Astrocyte (in vitro differentiated cells and primary cell): ENCODE measurements around the gene CACNA1A.

ENCODE experiments used
- EZH2 ChIP-seq: IDR thresholded peaks from 2 replicates; pipeline ENCODE4 v1.6.1; 2012; ENCODE audit warnings: mild to moderate bottlenecking, low read length, inconsistent platforms; ENCODE audit not compliant: insufficient read depth
- TF ChIP-seq, protein P1 (sequence below): IDR thresholded peaks from 2 replicates; pipeline ENCODE4 v1.5.1; 2011; ENCODE audit warnings: low read depth, mild to moderate bottlenecking, inconsistent platforms, low read length, moderate library complexity; ENCODE audit not compliant: insufficient read depth

DNA sequence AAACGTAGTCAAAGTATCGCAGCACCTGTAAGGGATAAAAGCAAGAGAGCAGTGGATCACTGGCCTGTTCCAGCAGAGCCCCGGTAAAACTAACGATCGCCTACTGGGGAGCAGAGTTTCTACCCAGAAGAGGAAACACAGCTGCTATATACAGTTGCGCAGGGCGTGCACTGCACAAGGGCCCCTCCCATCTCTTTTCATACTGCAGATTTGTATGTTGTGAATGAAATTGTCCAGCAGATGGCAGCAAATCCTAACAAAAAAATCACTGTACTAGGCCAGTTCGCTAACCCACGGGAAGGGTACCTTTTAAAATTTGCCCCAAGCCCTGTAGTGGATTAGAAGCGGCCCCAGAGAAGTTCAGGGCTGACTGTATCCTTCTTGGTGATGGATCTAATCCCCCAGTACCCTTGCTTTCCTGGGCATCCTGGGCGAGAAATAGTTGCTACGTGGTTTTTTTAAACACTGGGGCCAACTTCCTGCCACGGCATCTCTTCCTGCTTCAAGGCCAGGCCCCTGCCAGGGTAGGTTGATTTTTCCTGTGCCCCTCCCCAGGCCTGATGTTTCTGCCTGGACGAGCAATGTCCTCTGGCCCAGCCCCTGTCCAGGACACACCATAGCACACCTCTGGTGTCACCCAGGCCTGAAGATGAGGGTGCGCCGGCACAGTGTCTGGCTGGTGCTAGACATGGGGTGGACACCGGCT, 229.0 kb downstream of the CACNA1A start:
- TF ChIP-seq, protein P1, sequence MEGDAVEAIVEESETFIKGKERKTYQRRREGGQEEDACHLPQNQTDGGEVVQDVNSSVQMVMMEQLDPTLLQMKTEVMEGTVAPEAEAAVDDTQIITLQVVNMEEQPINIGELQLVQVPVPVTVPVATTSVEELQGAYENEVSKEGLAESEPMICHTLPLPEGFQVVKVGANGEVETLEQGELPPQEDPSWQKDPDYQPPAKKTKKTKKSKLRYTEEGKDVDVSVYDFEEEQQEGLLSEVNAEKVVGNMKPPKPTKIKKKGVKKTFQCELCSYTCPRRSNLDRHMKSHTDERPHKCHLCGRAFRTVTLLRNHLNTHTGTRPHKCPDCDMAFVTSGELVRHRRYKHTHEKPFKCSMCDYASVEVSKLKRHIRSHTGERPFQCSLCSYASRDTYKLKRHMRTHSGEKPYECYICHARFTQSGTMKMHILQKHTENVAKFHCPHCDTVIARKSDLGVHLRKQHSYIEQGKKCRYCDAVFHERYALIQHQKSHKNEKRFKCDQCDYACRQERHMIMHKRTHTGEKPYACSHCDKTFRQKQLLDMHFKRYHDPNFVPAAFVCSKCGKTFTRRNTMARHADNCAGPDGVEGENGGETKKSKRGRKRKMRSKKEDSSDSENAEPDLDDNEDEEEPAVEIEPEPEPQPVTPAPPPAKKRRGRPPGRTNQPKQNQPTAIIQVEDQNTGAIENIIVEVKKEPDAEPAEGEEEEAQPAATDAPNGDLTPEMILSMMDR = peak; percentile 55
- no peak for TF ChIP-seq EZH2
